HG03571 (cell line): ENCODE measurements around the gene ZBTB34.
A peak's percentile ranks its signal among the peaks of the same experiment; 100 is the strongest.
"Not testable (repeated sequence)": the region's sequence is repeated elsewhere in the genome, so short reads cannot be mapped to it uniquely, and the experiment has no call there.

Experiments
- ATAC-seq: cut with Tn5 transposase; IDR thresholded peaks from one replicate; pipeline ENCODE4 v1.9.1; 2021; ENCODE audit not compliant: unreplicated experiment

Gene ZBTB34, protein sequence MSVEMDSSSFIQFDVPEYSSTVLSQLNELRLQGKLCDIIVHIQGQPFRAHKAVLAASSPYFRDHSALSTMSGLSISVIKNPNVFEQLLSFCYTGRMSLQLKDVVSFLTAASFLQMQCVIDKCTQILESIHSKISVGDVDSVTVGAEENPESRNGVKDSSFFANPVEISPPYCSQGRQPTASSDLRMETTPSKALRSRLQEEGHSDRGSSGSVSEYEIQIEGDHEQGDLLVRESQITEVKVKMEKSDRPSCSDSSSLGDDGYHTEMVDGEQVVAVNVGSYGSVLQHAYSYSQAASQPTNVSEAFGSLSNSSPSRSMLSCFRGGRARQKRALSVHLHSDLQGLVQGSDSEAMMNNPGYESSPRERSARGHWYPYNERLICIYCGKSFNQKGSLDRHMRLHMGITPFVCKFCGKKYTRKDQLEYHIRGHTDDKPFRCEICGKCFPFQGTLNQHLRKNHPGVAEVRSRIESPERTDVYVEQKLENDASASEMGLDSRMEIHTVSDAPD

DNA sequence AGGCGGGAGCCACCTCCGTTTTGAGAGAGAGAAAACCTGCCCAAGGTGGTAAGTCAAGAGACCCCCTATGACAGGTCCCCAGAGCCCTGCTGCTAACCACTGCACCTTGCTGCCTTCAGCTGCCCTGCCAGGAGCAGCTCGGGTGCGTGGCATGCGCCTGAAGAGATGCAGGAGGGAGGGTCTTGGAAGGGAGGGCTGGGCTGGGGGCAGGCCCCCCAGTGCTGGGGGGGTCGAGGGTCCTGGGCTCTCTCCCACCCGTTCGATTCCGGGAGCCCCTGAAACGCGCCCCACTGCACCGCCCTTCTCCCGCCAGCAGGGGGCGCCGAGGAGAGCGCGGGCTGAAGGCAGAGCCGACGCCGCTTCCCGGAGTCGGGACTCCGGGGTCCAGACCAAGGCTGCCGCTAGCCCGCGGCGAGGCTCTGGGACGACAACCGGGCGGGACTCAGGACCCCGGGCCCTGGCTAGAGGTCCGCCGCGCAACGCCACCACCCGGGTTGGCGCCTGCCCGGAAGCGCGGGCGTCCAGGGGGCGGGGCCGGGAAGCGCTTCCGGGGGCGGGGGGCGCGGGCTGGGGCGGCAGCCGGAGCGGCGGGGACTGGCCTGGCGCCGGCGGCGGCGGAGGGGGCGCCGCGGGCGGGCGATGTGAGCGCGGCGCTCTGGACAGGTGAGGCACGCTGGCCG is at the start of gene ZBTB34:
ZBTB34 (plus strand) TSS at position 563 of the 680 bp plus-strand sequence. CDS start 18,761 bp downstream, outside the sequence.
- peak; percentile 73 for ATAC-seq

DNA sequence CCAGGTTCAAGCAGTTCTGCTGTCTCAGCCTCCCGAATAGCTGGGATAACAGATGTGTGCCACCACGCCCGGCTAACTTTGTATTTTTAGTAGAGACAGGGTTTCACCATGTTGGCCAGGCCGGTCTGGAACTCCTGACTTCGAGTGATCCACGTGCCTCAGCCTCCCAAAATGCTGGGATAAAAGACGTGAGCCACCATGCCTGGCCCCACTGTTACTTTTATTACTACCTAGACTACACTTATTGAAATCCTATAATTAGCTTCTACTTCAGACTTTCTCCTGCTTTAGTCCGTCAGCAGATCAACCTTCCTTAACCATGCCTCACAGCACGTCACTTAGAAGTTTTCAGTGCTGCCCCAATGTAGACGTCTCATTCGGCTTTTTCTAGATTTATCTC is 47.4 kb upstream of the ZBTB34 start:
- no peak for ATAC-seq

DNA sequence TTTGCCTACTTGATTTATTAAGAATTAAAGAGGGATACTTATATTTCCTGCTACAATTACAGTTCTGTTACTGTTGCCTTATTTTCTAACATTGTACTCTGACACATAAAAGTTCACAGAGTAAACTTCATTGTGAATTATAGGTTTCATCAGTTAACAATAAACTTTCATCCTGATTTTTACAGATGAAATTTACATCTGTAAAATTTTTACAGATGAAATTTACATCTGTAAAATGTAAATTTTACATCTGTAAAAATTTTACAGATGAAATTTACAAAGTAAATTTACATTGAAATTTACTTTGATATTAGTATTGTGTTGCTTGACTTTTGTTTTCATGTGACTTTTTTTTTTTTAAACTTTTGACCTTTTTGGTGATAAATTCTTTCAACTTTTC is 46.3 kb upstream of the ZBTB34 start:
- no peak for ATAC-seq

DNA sequence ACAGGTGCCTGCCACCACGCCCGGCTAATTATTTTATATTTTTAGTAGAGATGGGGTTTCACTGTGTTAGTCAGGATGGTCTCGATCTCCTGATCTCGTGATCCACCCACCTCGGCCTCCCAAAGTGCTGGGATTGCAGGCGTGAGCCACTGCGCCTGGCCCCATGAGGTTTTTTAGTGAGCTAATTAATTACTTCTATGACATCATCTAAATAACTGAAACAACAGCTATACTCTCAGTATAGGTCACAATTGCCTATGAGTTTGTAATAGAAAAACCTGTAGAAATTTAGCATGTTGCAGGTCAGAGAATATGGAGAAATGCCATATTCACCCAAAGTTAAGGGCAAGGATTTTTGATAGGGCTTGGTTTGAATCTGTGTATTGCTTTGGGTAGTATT is 42.8 kb upstream of the ZBTB34 start:
- not testable (repeated sequence) for ATAC-seq

DNA sequence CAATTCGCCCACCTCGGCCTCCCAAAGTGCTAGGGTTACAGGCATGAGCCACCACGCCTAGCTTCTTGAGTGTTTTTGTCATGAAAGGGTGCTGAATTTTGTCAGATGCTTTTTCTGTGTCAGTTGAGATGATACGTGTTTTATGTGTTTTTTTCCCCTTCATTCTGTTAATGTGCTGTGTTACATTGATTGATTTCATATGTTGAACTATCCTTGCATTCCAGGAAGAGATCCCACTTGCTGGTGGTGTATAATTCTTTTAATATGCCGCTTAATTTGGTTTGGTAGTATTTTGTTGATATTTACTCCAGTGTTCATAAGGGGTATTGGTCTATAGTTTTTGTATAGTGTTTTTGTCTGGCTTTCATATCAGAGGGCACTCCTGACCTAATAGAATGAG is 42.0 kb upstream of the ZBTB34 start:
- ATAC-seq = no peak

DNA sequence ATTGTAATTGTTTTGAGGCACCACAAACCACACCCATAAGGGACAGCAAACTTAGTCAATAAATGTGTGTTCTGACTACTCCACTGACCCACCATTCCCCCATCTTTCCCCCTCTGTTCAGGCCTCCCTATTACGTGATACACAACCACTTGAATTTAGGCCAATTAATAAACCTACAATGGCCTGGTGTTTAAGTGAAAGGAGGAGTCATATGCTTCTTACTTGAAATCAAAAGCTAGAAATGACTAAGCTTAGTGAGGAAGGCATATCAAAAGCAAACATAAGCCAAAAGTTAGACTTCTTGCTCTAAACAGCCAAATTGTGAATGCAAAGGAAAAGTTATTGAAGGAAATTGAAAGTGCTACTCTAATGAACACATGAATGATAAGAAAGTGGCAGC is 41.0 kb upstream of the ZBTB34 start:
- ATAC-seq = no peak

DNA sequence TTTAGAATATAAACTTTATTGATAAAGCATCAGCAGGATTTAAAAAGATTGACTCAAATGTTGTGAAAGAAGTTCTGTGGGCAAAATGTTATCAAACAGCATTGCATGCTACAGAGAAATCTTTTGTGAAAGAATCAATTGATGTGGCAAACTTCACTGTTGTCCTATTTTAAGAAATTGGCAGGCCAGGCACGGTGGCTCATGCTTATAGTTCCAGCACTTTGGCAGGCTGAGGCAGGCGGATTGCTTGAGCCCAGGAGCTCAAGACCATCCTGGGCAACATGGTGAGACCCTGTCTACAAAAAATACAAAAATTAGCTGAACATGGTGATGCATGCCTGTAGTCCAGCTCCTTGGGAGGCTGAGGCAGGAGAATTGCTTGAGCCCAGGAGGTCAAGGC is 38.2 kb upstream of the ZBTB34 start:
- ATAC-seq = no peak

DNA sequence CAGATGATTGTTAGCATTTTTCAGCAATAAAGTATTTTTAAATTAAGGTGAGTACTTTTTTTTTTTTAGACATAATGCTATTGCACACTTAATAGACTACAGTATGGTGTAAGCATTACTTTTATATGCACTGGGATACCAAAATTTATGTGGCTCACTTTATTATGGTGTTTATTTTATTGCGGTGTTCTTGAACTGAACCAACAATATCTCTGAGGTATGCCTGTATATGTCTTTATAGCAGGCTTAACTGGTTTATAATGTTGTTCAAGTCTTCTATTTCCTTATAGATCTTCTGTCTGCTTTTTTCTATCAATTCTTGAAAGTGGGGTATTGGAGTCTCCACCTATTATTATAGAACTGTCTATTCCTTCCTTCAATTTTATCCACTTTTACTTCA is 37.6 kb upstream of the ZBTB34 start:
- no peak for ATAC-seq

DNA sequence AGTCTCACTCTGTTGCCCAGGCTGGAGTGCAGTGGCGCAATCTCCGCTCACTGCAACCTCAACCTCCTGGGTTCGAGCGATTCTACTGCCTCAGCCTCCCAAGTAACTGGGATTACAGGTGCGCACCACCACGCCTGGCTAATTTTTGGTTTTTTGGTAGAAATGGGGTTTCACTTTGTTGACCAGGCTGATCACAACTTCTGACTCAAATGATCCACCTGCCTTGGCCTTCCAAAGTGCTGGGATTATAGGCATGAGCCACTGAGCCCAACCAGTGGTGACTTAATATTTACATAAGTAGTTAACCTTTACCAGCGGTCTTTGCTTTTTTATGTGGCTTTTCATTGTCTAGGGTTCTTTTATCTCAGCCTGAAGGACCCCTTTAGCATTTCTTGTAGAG is 36.4 kb upstream of the ZBTB34 start:
- not testable (repeated sequence) for ATAC-seq

DNA sequence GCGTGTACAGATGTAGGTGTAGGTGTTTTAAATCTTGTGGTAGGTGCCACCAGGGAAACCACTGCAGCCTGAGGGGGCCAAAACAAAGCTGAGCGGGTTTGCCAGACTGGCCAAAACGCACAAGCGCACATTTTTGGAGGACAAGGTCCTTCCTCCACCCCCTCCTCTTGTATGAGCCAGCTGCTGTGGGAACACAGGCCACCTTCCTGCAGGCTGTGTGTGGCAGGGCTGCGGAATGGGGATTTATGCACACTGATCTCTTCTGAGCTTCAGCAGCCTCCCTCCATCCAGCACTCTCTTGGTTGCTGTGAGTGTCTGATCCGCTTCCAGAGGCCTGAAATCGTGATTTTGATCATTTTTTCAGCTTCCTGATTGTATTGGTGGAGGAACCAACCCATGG is 33.2 kb upstream of the ZBTB34 start:
- no peak for ATAC-seq

DNA sequence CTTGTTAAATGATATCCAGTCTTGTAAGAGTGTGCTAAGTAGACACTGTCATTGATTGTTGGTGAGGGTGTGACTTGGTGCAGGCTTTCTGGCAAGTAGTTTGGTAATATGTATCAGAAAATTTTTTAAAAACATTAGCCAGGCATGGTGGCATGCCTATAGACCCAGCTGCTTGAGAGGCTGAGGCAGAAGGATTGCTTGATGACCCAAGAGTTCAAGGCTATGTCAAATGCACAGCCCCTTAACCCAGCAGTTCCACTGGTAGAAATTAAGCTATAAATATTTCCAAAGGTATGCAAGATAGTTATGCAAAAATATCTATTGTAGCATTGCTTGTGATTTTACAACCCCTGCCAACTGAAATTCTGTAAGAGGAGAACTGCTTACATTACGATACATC is 31.4 kb upstream of the ZBTB34 start:
- no peak for ATAC-seq

DNA sequence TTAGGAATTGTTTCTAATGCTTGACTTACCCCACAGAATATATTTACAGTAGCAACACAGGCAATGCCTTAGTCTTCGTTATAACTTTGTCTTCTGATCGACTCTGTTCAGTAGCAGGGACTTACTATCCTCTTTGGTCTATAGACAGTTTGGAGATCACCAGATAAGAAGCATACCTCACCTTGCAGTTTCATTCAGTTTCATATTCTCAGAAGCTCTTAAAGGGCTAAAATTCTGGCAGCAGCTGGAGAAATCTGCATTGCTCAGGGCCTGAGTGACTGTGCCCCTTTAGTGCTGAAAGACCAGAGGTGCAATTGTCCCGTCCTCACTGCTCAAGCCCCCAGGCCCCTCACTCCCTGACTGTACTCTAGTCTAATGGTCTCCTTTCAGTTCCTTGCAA is 29.6 kb upstream of the ZBTB34 start:
- ATAC-seq = no peak

DNA sequence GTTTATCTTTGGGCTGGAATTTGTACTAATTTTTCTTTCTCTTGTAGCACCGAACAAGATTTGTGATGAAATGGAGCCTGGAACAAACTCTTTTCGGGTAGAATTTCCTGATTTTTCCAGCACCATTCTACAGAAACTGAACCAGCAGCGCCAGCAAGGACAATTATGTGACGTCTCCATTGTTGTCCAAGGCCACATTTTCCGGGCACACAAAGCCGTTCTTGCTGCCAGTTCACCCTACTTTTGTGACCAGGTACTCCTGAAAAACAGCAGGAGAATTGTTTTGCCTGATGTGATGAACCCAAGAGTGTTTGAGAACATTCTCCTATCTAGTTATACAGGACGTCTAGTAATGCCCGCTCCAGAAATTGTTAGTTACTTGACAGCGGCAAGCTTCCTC is 28.0 kb upstream of the ZBTB34 start:
- no peak for ATAC-seq

DNA sequence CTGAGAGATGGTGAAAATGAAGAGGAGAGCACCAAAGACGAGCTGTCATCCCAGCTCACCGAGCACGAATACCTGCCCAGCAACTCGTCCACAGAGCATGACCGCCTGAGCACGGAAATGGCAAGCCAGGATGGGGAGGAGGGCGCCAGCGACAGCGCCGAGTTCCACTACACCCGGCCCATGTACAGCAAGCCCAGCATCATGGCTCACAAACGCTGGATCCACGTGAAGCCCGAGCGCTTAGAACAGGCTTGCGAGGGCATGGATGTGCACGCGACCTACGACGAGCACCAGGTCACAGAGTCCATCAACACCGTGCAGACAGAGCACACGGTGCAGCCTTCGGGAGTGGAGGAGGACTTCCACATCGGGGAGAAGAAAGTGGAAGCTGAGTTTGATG is 27.4 kb upstream of the ZBTB34 start:
- no peak for ATAC-seq

DNA sequence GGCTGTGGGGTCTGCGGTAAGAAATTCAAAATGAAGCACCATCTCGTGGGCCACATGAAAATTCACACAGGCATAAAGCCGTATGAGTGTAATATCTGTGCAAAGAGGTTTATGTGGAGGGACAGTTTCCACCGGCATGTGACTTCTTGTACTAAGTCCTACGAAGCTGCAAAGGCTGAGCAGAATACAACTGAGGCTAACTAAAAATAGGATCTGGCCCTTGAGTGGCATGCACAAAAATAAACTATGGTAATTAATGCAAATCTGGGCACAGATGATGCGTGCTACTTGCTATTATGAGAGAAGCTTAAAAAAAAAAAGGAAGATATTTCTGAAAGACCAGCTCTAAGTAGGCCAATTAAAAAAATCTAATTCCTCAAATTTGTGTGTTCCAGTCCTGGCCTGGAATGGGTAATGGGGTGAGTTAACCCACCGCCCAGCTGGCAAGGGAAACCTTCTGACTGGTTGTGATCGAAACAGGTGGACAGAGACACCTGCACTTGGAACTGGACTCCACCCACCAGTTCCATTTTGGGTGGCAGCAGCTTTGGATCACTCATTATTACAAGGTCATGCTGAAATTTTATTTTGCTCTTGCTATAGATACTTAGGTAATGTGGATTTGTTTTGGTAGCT is 26.6 kb upstream of the ZBTB34 start:
- no peak for ATAC-seq

DNA sequence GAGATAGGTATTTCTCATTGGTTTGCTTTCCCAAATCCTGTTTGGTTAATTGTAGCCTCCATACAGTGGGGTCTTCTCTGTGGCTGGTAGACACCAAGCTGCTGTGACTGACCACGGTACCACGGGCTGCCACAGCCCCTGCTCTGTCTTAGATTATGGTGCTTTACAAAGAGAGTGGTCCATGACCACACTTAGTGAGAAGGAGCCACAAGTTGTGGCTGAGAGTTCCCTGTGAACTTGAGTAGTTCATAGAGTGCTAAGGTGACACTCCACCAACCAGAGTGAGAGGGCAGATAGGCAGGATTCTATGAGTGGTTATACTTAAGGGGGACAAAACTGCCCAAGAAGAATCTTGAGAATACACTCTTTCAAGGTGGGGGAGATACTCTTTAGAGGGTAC is 25.8 kb upstream of the ZBTB34 start:
- no peak for ATAC-seq

DNA sequence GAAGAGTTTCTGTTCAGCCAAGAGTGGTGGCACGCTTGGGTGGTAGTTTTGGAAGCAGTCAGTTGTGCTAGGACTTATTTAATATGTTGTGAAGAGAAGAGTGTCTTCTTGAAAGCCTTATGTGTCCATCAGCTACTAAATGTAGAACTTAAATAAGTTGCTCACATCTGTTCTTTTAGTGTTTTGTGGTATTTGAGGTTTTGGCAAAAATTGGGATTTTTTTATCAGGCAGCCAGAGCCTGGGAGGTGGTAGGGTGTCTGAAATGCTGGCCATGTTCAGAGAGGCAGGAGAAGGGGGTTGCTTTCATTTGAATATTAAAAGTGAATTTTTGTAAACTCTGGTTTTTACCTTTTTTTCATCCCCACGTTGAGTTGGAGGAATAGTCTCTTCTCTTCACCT is 24.2 kb upstream of the ZBTB34 start:
- ATAC-seq = no peak

DNA sequence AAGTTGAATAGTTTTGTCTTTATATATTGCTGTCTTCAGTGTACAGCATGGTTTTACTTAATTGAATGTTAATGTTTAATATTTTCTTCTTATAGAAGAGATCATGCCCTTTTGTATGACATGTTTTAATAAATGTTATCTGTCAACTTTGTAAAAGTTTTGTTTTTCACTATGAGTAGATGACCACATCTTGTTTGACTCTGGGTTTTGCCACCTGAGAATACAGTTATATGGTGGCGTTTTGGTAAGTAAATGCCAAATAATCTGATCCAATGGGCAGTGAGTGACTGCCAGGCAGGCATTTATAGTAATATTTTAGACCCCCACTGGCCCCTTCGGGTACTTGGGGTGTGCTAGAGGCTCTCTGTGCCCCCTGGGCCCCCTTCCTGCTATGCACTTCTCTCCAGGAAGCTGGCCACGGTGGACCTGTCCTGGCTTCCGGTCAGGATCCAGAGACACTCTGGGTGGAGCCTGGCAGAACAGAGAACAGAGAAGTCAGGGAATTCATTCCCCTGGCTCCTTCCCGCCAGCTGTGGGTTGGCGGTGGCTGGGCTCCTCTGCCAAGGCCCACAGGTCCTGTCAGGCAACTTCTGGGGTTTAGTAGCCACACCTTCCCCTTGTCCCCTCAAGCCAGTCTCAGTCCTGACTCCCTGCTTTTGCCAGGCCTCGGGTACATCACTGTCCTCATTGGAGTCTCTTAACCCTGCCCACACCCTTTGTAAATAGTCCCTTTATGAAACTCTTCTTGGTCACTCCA is 22.2 kb upstream of the ZBTB34 start:
- ATAC-seq = no peak

DNA sequence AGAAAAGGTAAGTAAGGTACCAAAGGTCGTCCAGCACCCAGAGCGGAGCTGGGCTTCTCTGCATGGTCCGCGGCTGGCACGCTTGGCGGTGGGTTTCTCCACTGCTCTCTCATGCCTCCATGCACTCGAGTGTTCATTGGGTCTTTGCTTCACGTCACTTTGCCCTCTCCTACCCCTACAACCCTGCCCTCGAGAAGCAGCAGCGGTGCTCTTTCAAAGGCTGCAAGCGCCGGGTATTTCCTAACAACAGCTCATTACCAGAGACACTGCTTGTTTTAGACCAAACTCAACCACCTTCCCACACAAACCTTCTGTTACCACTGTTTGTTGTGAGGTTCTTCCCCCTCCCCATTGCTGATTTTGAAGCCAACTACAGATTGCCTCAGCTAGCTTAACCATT is 21.5 kb upstream of the ZBTB34 start:
- no peak for ATAC-seq

DNA sequence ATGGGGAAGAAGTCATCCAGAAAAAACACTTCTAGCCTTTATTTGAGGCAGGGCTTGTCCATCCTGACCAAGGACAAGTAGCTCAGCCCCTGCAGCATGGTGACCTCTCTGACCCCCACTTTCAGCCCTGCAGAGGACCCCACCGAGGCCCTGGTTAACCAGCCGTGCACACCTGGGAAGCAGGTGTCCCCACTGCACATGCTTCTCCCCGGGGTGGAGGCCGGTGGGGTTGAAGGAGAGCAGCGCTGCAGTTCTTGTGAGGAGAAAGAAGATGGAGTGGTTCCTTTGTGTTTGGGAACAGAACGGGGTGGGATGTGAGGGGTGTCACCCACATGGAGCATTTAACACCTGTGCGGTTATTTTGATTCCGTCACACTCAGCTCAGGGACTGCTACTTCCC is 21.1 kb upstream of the ZBTB34 start:
- ATAC-seq = no peak

DNA sequence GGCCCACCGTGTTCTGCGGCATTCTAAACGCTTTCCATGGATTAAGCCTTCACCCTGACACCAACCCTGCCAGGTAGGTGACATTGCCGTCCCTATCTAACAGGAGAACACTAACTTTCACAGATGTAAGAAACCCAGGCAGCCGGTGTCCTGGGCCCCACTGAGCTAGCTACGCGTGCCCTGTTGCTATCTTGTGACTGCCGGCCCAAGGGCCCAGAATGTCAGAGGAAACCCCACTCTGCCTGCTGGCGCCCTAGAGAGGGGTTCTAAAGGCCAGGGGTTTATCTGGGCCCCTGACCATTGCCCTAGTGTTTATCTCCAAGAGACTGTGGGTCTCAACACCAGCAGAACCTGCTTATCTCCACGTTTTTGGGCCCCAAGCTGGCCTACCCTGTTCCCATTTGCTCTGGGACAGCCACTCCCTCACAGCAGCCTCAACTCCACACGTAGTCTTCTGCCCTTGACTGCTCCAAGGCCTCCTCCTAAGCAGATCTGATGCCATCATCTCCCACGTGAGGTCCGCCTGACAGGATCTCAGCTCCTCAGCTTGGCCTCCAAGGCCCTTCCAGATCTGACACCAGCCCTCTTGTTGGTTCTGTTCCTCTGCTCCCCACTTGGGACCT is 18.1 kb upstream of the ZBTB34 start:
- no peak for ATAC-seq
